Breast epithelium (tissue), 3 donors: ENCODE results near the gene FAM180B.
"Not testable (repeated sequence)": the region's sequence is repeated elsewhere in the genome, so short reads cannot be mapped to it uniquely, and the experiment has no call there.

Experiments used
- POLR2A ChIP-seq: fragments of 450-650 bp; IDR thresholded peaks from one replicate; pipeline ENCODE4 v1.6.1; 2016; ENCODE audit warnings: antibody characterized with exemption, mild to moderate bottlenecking, moderate library complexity
- POLR2AphosphoS5 ChIP-seq, 3 donors: sonication (generic); formaldehyde crosslinking; IDR thresholded peaks; one replicate each; pipeline ENCODE4 v1.6.1; 2017; ENCODE audit warnings: antibody characterized with exemption in 3 of 3
- TF ChIP-seq, protein P1 (sequence below), 3 donors: fragments of 450-650 bp; IDR thresholded peaks; one replicate each; pipeline ENCODE4 v1.5.1; 2016 to 2017; ENCODE audit warnings: antibody characterized with exemption in 3 of 3, mild to moderate bottlenecking in 3 of 3, moderate library complexity in 3 of 3

- TF ChIP-seq, protein P1, sequence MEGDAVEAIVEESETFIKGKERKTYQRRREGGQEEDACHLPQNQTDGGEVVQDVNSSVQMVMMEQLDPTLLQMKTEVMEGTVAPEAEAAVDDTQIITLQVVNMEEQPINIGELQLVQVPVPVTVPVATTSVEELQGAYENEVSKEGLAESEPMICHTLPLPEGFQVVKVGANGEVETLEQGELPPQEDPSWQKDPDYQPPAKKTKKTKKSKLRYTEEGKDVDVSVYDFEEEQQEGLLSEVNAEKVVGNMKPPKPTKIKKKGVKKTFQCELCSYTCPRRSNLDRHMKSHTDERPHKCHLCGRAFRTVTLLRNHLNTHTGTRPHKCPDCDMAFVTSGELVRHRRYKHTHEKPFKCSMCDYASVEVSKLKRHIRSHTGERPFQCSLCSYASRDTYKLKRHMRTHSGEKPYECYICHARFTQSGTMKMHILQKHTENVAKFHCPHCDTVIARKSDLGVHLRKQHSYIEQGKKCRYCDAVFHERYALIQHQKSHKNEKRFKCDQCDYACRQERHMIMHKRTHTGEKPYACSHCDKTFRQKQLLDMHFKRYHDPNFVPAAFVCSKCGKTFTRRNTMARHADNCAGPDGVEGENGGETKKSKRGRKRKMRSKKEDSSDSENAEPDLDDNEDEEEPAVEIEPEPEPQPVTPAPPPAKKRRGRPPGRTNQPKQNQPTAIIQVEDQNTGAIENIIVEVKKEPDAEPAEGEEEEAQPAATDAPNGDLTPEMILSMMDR (IDR thresholded peaks at IDR 0.05) = not testable (repeated sequence)
- TF ChIP-seq POLR2A; POLR2AphosphoS5 (IDR thresholded peaks at IDR 0.05): not testable (repeated sequence)
These were observed 40.2 kb upstream of the FAM180B start for GRCh38 chr11:47546274-47546673.
